NOMO-1 (cell line): ENCODE data around the gene OR2T5.
"Not testable (repeated sequence)": the region's sequence is repeated elsewhere in the genome, so short reads cannot be mapped to it uniquely, and the experiment has no call there.

ENCODE experiments used
- DNase-seq, 2 experiments: peaks; one replicate each; lab custom pipeline; 2025; ENCODE audit not compliant: unreplicated experiment in 2 of 2; lab: John Stamatoyannopoulos, UW

Gene OR2T5

GRCh38 chr1:248488289-248488688 is at the start of gene OR2T5:
Gene OR2T5 (plus strand): TSS chr1:248488589. CDS start chr1:248488589, 0 bp downstream.
- DNase-seq = not testable (repeated sequence)

- DNase-seq = not testable (repeated sequence)
Observed at GRCh38 chr1:248438668-248439067, 49.7 kb upstream of the OR2T5 start.

- not testable (repeated sequence) for DNase-seq
Observed at GRCh38 chr1:248439283-248439682, 49.1 kb upstream of the OR2T5 start.

- not testable (repeated sequence) for DNase-seq
Observed at GRCh38 chr1:248442500-248443277, 45.7 kb upstream of the OR2T5 start.

- DNase-seq = not testable (repeated sequence)
Observed at GRCh38 chr1:248444603-248445002, 43.8 kb upstream of the OR2T5 start.

- not testable (repeated sequence) for DNase-seq
Observed at GRCh38 chr1:248445399-248445798, 43.0 kb upstream of the OR2T5 start, which contains the start of gene OR2T2. Gene OR2T2 (plus strand): TSS chr1:248445637. CDS start chr1:248452798, 7,161 bp downstream.

- not testable (repeated sequence) for DNase-seq
Observed at GRCh38 chr1:248448409-248449074, 39.8 kb upstream of the OR2T5 start.

- DNase-seq = not testable (repeated sequence)
Observed at GRCh38 chr1:248449821-248450465, 38.4 kb upstream of the OR2T5 start.

GRCh38 chr1:248450466-248451145 is 37.8 kb upstream of the OR2T5 start:
- not testable (repeated sequence) for DNase-seq

- DNase-seq = not testable (repeated sequence)
Observed at GRCh38 chr1:248453619-248454018, 34.8 kb upstream of the OR2T5 start.

- not testable (repeated sequence) for DNase-seq
Observed at GRCh38 chr1:248455045-248455444, 33.3 kb upstream of the OR2T5 start.

GRCh38 chr1:248456635-248457034 is 31.8 kb upstream of the OR2T5 start:
- not testable (repeated sequence) for DNase-seq

- not testable (repeated sequence) for DNase-seq
Observed at GRCh38 chr1:248459117-248459516, 29.3 kb upstream of the OR2T5 start.

GRCh38 chr1:248471154-248471553 is 17.2 kb upstream of the OR2T5 start:
- no peak for DNase-seq

GRCh38 chr1:248472111-248472510 is 16.3 kb upstream of the OR2T5 start:
- not testable (repeated sequence) for DNase-seq

GRCh38 chr1:248473051-248473450 is 15.3 kb upstream of the OR2T5 start, which contains the start of gene OR2T3:
Gene OR2T3 (plus strand): TSS chr1:248473351. CDS start chr1:248473351, 0 bp downstream.
- DNase-seq = not testable (repeated sequence)

- DNase-seq = not testable (repeated sequence)
Observed at GRCh38 chr1:248475660-248476059, 12.7 kb upstream of the OR2T5 start.

- not testable (repeated sequence) for DNase-seq
Observed at GRCh38 chr1:248481686-248482579, 6.5 kb upstream of the OR2T5 start.

GRCh38 chr1:248496661-248497060 is 8.3 kb downstream of the OR2T5 start:
- DNase-seq = not testable (repeated sequence)
